ENCODE results near the gene BAHCC1. TPM values are rescaled to one million over a fixed set of nuclear protein-coding genes. Genes with fewer than 3 reads are reported as not detected.

BAHCC1 gene
- total RNA-seq, 1 donor from 2014 or later = 47.8 TPM

- ATAC-seq (peak; percentile 29), DNase-seq (ENCODE audit: low spot score) (no peak)
- intact Hi-C loops (cut with DNase I) = no loop called here
Measured at GRCh38 chr17:81365601-81366585, 29.4 kb upstream of the BAHCC1 start.

GRCh38 chr17:81366648-81367047 is 28.6 kb upstream of the BAHCC1 start:
- DNase-seq (ENCODE audit: low spot score) = no peak
- no peak for ATAC-seq
- intact Hi-C loops (cut with DNase I) = no loop called here

- intact Hi-C loops (cut with DNase I) = no loop called here
- no peak for ATAC-seq
Measured at GRCh38 chr17:81367171-81367570, 28.1 kb upstream of the BAHCC1 start.

GRCh38 chr17:81368161-81369022 is 26.9 kb upstream of the BAHCC1 start:
- DNase-seq (ENCODE audit: low spot score) (no peak), ATAC-seq (no peak)
- intact Hi-C loops (cut with DNase I) = no loop called here

More at GRCh38 chr17:81367171-81367570, 28.1 kb upstream of the BAHCC1 start:
- DNase-seq (ENCODE audit: low spot score) = no peak

- intact Hi-C loops (cut with DNase I) = no loop called here
- ATAC-seq = no peak
- DNase-seq (ENCODE audit: low spot score) = no peak
Measured at GRCh38 chr17:81370294-81370693, 25.0 kb upstream of the BAHCC1 start.

- intact Hi-C loops (cut with DNase I) = no loop called here
- DNase-seq (ENCODE audit: low spot score) = peak; percentile 78
- peak; percentile 92 for ATAC-seq
Measured at GRCh38 chr17:81371910-81372760, 23.1 kb upstream of the BAHCC1 start.

DNA sequence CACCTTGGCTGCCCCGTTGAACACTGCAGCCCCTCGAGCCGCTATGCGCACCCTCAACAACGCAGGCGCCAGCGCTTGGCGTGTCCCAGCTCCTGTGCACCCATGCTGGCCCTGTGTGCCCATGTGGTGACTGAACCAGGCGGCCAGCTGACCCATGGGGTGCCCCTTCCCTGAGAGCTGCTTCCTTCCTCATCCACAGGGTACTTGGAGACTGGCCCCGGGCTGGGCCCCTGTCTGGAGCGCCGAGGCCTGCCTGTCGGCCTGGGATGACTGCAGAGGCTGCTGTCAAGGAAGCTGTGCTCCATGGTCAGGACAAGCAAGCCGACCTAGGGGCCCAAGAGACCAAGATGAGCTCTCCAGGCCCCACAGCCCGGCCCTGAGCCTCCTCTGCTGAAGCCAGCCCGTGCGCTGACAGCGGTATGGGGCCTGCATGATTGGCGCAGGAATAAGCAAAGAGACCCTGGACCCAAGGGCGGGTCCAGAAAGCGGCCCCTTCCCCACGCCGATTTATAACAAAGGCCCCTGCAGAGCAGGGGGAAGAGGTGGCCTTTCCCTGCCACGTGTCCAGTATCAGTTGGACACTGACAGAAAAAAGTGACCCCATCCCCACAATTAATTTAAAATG is 21.6 kb upstream of the BAHCC1 start:
- DNase-seq (ENCODE audit: low spot score) (no peak), ATAC-seq (peak; percentile 39)
- intact Hi-C loops (cut with DNase I) = no loop called here

- no peak for ATAC-seq
- DNase-seq (ENCODE audit: low spot score) = no peak
- intact Hi-C loops (cut with DNase I) = no loop called here
Measured at GRCh38 chr17:81374890-81375289, 20.4 kb upstream of the BAHCC1 start.

GRCh38 chr17:81376946-81377714 is 18.1 kb upstream of the BAHCC1 start:
- intact Hi-C loops (cut with DNase I) = no loop called here
- no peak for ATAC-seq
- DNase-seq (ENCODE audit: low spot score) = no peak

DNA sequence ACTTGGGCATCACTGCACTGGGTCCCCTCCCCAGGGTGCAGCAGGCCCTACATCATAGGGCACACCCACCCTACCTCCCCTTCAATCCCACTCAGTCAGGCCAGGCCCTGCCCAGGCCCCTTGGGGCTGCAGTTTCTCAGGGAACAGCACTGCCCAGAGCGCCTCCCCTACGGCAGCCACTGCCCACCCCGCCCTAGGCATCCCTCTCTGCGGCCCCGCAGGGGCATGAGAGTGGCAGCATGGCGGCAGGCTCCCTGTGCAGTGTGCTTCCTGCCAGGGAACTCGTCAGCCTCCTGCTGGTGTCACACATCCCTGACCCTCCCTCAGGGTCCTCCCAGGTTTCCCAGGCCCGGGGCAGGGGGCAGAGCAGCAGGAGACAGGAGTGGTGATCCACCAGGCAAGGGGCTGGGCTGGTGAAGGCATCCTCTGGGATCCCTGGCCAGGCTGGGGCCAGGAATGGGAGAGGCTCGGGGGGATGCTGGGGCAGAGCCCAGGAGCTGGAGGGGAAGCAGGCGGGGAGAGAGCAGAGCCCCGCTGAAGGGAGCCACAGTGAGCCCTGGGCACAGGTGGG is 16.2 kb upstream of the BAHCC1 start:
- no peak for ATAC-seq
- DNase-seq (ENCODE audit: low spot score) = no peak
- intact Hi-C loops (cut with DNase I) = no loop called here

DNA sequence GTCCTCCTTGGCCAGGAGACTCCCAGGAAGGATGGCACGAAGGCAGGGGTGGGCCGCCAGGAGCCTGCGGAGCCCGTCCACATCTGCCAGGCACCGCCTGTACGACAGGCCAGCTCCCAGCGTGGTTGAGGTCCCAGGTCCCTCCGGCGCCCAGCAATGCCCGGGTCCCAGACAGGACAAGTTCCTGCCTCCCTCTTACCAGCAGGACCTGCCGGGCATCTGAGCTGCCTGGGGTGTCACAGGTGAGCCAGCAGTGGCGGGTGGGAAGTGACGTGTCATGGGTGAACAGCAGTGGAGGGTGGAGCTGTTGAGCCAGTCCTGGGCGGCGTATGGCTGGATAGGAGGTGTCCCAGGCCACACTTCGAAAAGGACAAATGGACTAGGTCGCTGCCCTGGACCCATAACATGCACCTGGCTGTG is 15.7 kb upstream of the BAHCC1 start:
- intact Hi-C loops (cut with DNase I) = no loop called here
- ATAC-seq = no peak
- DNase-seq (ENCODE audit: low spot score) = no peak

DNA sequence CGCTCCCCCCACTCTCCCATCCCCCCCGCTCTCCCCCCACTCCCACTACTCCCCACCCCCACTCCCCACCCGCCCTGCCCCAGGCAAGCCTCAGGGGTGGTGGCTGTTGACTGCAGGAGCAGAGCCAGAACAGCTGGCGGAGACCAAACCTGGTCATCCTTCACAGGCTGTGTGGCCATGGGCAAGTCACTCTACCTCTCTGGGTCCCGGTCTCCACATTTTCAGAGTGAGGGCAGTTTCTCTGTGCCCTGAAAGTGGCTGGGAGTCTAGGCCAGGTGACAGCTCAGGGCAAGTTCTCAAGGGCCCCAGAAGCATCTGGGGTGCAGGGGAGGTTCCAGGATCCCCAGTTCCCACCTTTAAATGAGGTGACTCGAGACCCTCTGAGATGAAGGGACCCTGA is 15.1 kb upstream of the BAHCC1 start:
- DNase-seq (ENCODE audit: low spot score) = no peak
- ATAC-seq = no peak
- intact Hi-C loops (cut with DNase I) = no loop called here

DNA sequence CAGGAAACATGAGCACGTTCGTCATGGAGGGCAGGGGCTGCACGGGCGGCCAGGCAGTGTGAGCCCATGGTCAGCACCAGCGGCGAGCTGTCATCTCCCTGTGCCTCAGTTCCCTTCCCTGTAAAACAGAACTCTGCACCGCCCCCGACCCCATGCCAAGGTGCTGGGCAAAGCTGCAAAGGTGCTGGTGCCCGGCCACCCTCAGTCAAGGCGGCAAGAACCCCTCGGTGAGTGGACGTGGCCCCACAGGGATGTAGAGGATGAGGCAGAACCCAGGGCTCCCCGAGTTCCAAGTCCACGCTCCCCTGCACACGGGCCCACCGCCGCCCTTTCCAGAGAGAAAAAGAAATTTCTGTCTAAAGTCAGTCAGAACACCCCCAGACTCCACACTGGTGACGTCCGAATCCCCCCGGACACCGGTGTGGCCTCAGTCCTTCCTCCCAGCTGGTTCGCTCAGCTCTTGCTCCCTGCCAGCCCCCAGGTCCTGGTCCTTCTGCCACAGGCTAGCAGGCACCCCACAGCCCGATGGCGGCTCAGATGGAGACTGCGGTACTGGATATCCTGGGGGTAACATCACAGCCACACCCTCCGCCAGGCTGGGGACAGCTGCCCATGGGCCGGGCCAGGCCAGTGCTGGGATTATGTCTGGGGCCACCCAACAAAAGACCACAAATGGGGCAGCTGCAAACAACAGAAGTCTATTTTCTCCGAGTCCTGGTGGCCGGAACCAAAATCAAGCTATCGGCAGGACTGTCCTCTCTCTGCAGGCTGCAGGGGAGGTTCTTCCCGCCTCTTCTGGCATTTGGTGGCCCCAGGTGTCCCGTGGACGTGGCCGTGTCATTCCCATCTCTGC is 14.4 kb upstream of the BAHCC1 start:
- intact Hi-C loops (cut with DNase I) = no loop called here
- no peak for DNase-seq (ENCODE audit: low spot score)
- ATAC-seq = no peak

DNA sequence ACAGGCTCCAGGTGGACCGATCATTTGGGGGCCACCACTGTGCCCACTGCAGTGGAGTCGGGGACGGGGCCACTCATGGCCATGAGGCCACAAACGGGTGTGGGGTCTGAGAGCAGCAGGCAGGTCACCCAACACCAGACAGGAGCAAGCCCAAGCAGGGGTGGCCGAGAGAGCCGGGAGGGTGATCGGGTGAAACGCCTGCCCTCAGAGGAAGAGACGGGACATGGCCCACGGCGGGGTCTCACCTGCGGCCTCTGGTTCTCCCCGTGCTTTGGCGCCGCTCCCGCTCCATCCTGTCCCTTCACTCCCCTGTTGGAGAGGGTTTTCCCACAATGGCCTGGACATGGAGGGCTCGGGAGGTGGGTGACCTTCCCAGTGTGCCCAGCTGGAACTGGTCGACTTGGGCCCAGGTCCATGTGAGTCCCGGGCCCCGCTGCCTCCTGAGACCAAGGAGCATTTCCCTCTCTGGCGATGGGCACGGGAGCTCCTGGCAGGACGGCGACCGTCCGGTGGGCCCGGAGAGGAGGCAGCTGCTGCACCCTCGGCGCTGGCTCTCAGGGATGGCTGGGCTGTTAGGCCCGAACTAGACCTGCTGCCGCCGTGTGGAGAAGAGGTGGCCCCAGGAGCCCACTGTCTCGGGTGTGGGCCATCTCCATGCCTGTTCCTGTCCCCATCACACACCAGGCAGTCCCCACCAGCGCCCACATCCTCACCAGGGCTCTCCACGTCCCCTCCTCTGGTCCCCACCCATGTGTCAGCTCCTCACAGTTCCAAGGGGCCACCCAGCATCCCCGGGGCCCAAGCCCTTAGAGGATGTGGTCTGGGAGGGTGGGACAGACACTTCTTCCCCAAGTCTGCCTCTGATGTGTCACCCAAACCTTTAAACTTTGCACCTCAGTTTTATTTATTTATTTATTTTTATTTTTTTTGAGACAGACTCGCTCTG is 13.4 kb upstream of the BAHCC1 start:
- DNase-seq (ENCODE audit: low spot score) = no peak
- ATAC-seq = no peak
- intact Hi-C loops (cut with DNase I) = no loop called here

DNA sequence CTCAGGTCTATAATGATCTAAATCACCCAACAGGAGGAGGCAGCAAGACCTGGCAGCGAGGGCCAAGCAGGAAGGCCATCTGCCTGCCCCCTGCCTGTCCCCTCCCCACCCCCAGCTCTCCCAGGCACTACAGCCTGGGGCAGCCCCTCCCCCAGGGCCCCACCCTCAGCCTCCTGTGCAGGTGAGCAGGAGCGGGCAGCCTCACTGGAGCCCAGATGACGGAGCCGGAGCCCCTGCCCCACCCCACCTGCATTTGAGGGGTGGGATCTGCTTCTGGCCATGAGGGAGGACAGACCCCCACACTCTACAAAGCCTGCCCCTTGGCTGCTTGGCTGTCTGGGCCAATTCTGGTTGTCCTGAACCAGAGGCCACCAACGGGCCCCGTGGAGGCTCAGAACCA is 12.4 kb upstream of the BAHCC1 start:
- intact Hi-C loops (cut with DNase I) = no loop called here
- DNase-seq (ENCODE audit: low spot score) (no peak), ATAC-seq (no peak)

Data from sciatic nerve (tissue), 2 donors.